ENCODE results near the gene SFR1. TPM values are rescaled to one million over a fixed set of nuclear protein-coding genes. Genes with fewer than 3 reads are reported as not detected.

SFR1 gene
- polyA plus RNA-seq, 6 donors from 2014 or later, result 14.8 to 23.2 (median 20.5) TPM

DNA sequence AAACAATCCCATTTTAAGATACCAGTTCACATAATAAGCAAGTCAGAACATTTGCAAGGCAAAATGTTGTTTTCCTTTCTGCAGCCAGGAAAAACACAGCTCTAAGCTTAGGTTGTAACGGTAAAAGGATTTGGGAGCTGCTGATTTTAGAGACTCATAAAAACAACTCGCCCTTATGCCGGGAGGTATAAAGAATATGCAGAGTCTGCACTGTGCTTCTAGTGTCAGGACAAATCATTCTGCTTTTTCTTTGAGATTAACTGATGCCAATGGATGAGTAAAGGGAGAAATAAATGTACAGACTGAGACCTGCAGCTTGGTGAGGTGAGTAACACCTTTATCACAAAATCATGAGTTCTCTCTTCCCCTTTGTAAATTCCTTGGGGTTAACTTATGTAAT lies 2.0 kb upstream of the SFR1 start:
- H3K27ac Mint-ChIP-seq, result peak overlapping the region in 5 of 6 donors; percentile 99
- ATAC-seq (ENCODE audit: low read depth in 2 of 2), result no peak
- H3K27me3 Mint-ChIP-seq, result no peaks in the 10 kb centered on the region
- H3K36me3 Mint-ChIP-seq, result no peaks in the 10 kb centered on the region
- H3K4me3 Mint-ChIP-seq, result peak overlapping the region in 2 of 8 donors; percentile 93 to 98
- peaks cover 12 to 24% (median 14%) of the 10 kb centered on the region in 3 donors for H3K4me1 Mint-ChIP-seq
- no peak for DNase-seq
- no peaks in the 10 kb centered on the region for H3K9me3 Mint-ChIP-seq

DNA sequence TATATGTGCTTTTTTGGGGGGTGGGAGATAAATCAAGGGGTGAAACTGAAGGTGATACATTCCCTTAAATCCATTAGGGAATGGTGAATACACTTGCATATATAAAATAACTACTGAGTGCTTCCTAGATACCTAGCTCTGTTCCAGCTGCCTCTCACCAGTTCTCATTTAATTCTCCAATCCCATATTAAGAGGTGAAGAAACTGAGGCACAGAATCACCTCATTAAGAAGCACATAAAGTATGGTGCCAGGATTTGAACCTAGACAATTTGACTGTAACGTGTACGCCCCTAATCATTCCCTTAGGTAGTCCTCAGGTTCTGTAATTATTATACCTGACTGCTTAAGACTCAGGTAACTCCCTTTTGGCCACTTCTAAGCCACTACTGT lies 1.5 kb upstream of the SFR1 start:
- Mint-ChIP-seq H3K4me1 (peaks cover 12 to 24% (median 14%) of the 10 kb centered on the region in 3 donors), H3K27me3 (no peaks in the 10 kb centered on the region), H3K9me3 (no peaks in the 10 kb centered on the region), H3K4me3 (peak overlapping the region; percentile 88 to 98 (median 96)), H3K27ac (peak overlapping the region; percentile 98 to 99 (median 99)), H3K36me3 (peaks cover 0 to 5% of the 10 kb centered on the region in 2 donors)
- DNase-seq (no peak), ATAC-seq (ENCODE audit: low read depth in 2 of 2) (no peak)

GRCh38 chr10:104120903-104121484 lies 977 bp upstream of the SFR1 start:
- peak overlapping the region; percentile 98 to 99 (median 99) for H3K27ac Mint-ChIP-seq
- H3K36me3 Mint-ChIP-seq, result peaks cover 0 to 6% of the 10 kb centered on the region in 2 donors
- DNase-seq (peak; percentile 78), ATAC-seq (ENCODE audit: low read depth in 2 of 2) (peak; percentile 51 to 61)
- peaks cover 12 to 24% (median 14%) of the 10 kb centered on the region in 3 donors for H3K4me1 Mint-ChIP-seq
- peak overlapping the region; percentile 88 to 98 (median 96) for H3K4me3 Mint-ChIP-seq
- no peaks in the 10 kb centered on the region for H3K27me3 Mint-ChIP-seq
- no peaks in the 10 kb centered on the region for H3K9me3 Mint-ChIP-seq

GRCh38 chr10:104122225-104123107 lies 495 bp downstream of the SFR1 start:
- H3K27me3 Mint-ChIP-seq, result no peaks in the 10 kb centered on the region
- peak overlapping the region; percentile 97 to 99 (median 99) for H3K27ac Mint-ChIP-seq
- H3K4me3 Mint-ChIP-seq, result peak overlapping the region; percentile 88 to 98 (median 96)
- peaks cover 14 to 24% (median 15%) of the 10 kb centered on the region in 3 donors for H3K4me1 Mint-ChIP-seq
- peaks cover 0 to 9% of the 10 kb centered on the region in 2 donors for H3K36me3 Mint-ChIP-seq
- no peak for DNase-seq
- no peak for ATAC-seq (ENCODE audit: low read depth in 2 of 2)
- no peaks in the 10 kb centered on the region for H3K9me3 Mint-ChIP-seq

GRCh38 chr10:104123397-104123796 lies 1.4 kb downstream of the SFR1 start:
- H3K27me3 Mint-ChIP-seq, result no peaks in the 10 kb centered on the region
- H3K27ac Mint-ChIP-seq, result peak overlapping the region in 2 of 6 donors; percentile 61 to 99
- ATAC-seq (ENCODE audit: low read depth in 2 of 2) (no peak), DNase-seq (no peak)
- H3K4me1 Mint-ChIP-seq, result peaks cover 14 to 24% (median 17%) of the 10 kb centered on the region in 3 donors
- peaks cover 0 to 9% of the 10 kb centered on the region in 2 donors for H3K36me3 Mint-ChIP-seq
- H3K4me3 Mint-ChIP-seq, result peak overlapping the region in 6 of 8 donors; percentile 35 to 98 (median 94)
- no peaks in the 10 kb centered on the region for H3K9me3 Mint-ChIP-seq

- DNase-seq (peak; percentile 5), ATAC-seq (ENCODE audit: low read depth in 2 of 2) (peak; percentile 52 to 66)
- peaks cover 3 to 9% (median 8%) of the 10 kb centered on the region in 3 donors for H3K4me1 Mint-ChIP-seq
- H3K4me3 Mint-ChIP-seq, result peak overlapping the region in 1 of 8 donors; percentile 8
- peak overlapping the region in 2 of 6 donors; percentile 23 to 83 for H3K27ac Mint-ChIP-seq
- peaks cover 0 to 1% (median 0%) of the 10 kb centered on the region in 3 donors for H3K27me3 Mint-ChIP-seq
- no peaks in the 10 kb centered on the region for H3K9me3 Mint-ChIP-seq
- peaks cover 0 to 9% of the 10 kb centered on the region in 2 donors for H3K36me3 Mint-ChIP-seq
These were observed 5.4 kb downstream of the SFR1 start for GRCh38 chr10:104127411-104127810.

- no peak for ATAC-seq (ENCODE audit: low read depth in 2 of 2)
- Mint-ChIP-seq H3K4me1 (peaks cover 0 to 6% (median 2%) of the 10 kb centered on the region in 3 donors), H3K36me3 (peaks cover 0 to 9% of the 10 kb centered on the region in 2 donors), H3K27ac (no peak overlapping the region), H3K9me3 (no peaks in the 10 kb centered on the region), H3K4me3 (no peak overlapping the region), H3K27me3 (peaks cover 7 to 9% (median 8%) of the 10 kb centered on the region in 3 donors)
- no peak for DNase-seq
These were observed 6.2 kb downstream of the SFR1 start for GRCh38 chr10:104128214-104128613.

- Mint-ChIP-seq H3K27ac (no peak overlapping the region), H3K4me3 (no peak overlapping the region), H3K4me1 (peaks cover 0 to 6% (median 0%) of the 10 kb centered on the region in 3 donors), H3K36me3 (peaks cover 0 to 9% of the 10 kb centered on the region in 2 donors), H3K27me3 (peaks cover 9 to 20% (median 13%) of the 10 kb centered on the region in 3 donors), H3K9me3 (no peaks in the 10 kb centered on the region)
- ATAC-seq (ENCODE audit: low read depth in 2 of 2) (no peak), DNase-seq (no peak)
These were observed 8.1 kb downstream of the SFR1 start for GRCh38 chr10:104130041-104130440.

DNA sequence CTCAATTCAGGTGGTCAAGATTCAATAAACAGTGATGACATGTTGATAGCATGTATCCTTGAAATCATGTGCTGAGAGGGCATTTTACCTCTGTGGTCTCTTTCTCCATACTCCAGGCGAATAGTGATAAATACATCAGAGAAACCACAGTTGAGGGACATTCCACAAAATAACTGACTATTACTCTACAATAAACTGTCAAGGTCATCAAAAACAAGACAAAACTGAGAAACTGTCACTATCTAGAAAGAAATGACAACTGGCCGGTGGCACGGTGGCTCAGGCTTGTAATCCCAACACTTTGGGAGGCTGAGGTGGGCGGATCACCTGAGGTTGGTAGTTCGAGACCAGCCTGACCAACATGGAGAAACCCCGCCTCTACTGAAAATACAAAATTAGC lies 16.2 kb downstream of the SFR1 start:
- Mint-ChIP-seq H3K9me3 (no peaks in the 10 kb centered on the region), H3K4me3 (no peak overlapping the region), H3K27me3 (peaks cover 5 to 15% (median 7%) of the 10 kb centered on the region in 3 donors), H3K4me1 (no peaks in the 10 kb centered on the region), H3K27ac (no peak overlapping the region), H3K36me3 (no peaks in the 10 kb centered on the region)
- DNase-seq (no peak), ATAC-seq (ENCODE audit: low read depth in 2 of 2) (no peak)

GRCh38 chr10:104139221-104139620 lies 17.2 kb downstream of the SFR1 start:
- H3K9me3 Mint-ChIP-seq, result no peaks in the 10 kb centered on the region
- ATAC-seq (ENCODE audit: low read depth in 2 of 2) (peak in 1 of 2 donors; percentile 35), DNase-seq (no peak)
- peak overlapping the region in 2 of 6 donors; percentile 3 to 12 for H3K27ac Mint-ChIP-seq
- no peak overlapping the region for H3K4me3 Mint-ChIP-seq
- H3K4me1 Mint-ChIP-seq, result peaks cover 5 to 7% (median 7%) of the 10 kb centered on the region in 3 donors
- peaks cover 0 to 13% (median 6%) of the 10 kb centered on the region in 3 donors for H3K27me3 Mint-ChIP-seq
- no peaks in the 10 kb centered on the region for H3K36me3 Mint-ChIP-seq

DNA sequence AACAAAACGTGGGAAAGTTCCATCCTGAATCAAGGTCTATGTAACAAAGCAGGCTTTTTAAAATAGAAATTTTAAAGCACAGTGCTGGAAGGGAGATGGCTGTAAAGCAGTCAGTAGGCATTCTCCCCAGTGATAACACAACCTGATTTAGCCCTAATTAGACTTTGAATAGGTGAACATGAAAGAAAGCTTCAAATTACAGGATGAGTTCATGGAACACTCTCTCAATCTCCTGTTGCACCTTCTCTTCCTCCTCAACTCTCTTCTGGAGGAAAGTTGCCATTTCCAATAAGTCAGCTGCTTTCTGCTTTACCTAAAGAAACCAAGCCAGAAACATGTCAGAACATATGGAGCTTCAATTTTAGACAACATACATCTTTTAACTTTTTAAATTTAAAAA lies 20.1 kb downstream of the SFR1 start:
- no peak overlapping the region for H3K4me3 Mint-ChIP-seq

DNA sequence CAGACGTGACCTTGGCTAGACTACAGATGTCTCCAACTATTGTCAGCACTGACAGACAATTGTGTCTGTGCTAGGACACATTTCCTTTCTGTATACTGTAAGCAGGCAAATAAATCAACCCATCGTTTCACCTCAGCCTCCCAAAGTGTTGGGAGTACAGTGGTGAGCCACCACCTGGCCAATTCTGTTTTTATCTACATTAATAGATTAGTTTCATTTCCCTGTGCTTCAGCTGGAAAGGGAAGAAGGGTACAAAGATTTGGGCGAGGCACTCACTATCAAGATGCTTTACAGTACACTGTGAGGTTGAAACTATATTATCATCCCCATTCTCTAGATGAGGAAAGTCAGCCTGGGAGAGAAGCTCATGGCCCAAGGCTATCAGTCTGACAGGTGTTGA lies 21.9 kb downstream of the SFR1 start:
- ATAC-seq (ENCODE audit: low read depth in 2 of 2) (peak; percentile 51 to 55), DNase-seq (no peak)
- peaks cover 5 to 9% (median 7%) of the 10 kb centered on the region in 3 donors for H3K4me1 Mint-ChIP-seq
- H3K27me3 Mint-ChIP-seq, result peaks cover 12% of the 10 kb centered on the region in 3 donors
- H3K27ac Mint-ChIP-seq, result no peak overlapping the region
- no peaks in the 10 kb centered on the region for H3K9me3 Mint-ChIP-seq
- no peak overlapping the region for H3K4me3 Mint-ChIP-seq
- H3K36me3 Mint-ChIP-seq, result no peaks in the 10 kb centered on the region

More for the DNA sequence above, 20.1 kb downstream of the SFR1 start:
- Mint-ChIP-seq H3K9me3 (no peaks in the 10 kb centered on the region), H3K27ac (no peak overlapping the region), H3K36me3 (no peaks in the 10 kb centered on the region), H3K4me1 (peaks cover 5 to 9% (median 7%) of the 10 kb centered on the region in 3 donors), H3K27me3 (peaks cover 5 to 12% (median 11%) of the 10 kb centered on the region in 3 donors)
- ATAC-seq (ENCODE audit: low read depth in 2 of 2) (no peak), DNase-seq (no peak)

DNA sequence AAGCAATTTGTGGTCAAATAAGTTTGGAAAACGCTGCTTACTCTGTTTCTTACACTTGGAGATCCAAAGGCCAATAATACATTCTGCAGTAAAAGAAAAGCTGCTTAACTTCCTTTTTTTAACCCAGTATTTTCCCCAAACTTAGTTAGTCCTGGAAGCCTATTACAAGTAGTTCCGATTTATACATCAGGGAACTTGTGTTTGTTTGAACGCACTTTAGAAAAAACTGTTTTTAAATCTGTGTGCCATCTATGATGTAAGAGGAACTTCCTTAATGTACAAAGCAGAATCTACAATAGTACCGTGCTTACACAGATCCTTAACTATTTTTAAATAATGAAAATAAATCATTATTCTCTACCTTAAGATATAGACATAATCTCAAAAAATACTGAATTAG lies 23.0 kb downstream of the SFR1 start:
- Mint-ChIP-seq H3K4me1 (peaks cover 5 to 9% (median 7%) of the 10 kb centered on the region in 3 donors), H3K27me3 (peaks cover 12 to 20% (median 14%) of the 10 kb centered on the region in 3 donors), H3K36me3 (peaks cover 0 to 2% of the 10 kb centered on the region in 2 donors), H3K4me3 (peak overlapping the region in 1 of 8 donors; percentile 23), H3K27ac (no peak overlapping the region), H3K9me3 (peaks cover 0 to 1% (median 0%) of the 10 kb centered on the region in 7 donors)
- no peak for DNase-seq
- no peak for ATAC-seq (ENCODE audit: low read depth in 2 of 2)
